Anterior cingulate cortex (tissue), 58 donors: ENCODE data around the gene KIF11.

Source experiments
- DNase-seq, 58 donors: peaks; one replicate each; lab custom pipeline; 2025; lab: John Stamatoyannopoulos, UW

Gene KIF11

DNA sequence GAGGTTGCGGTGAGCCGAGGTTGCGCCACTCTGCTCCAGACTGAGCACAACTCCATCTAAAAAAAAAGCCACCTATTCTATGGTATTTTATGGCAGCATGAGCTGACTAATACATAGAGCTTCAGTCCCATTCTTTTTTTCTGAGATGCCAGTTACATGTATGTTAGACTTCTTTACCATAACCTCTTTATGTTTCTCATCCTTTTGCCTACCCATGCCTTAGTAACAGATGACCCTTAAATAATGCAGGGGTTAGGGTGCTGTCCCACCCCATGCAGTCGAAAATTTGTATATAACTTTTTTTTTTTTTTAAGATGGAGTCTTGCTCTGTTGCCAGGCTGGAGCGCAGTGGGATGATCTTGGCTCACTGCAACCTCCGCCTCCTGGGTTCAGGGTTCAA, 74.1 kb downstream of the KIF11 start:
- DNase-seq, result no peak

GRCh38 chr10:92677708-92678107, 84.8 kb downstream of the KIF11 start:
- no peak for DNase-seq

DNA sequence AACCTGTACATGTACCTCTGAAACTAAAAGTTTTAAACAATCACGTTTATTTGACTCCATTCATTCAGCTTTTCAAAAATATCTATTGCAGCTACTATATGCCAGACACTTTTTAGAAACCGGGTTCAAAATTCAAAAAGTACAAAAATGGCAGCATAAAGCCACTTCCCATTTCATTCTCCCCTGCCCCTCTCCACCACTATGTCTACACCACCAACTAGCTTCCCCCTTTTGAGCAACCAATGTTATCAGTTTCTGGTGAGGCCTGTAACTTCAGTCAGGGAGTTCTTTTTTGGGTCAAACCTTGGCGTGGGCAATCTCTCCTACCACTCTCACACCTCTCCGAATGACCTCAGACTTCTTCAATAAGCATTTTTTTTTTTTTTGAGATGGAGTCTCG, 85.3 kb downstream of the KIF11 start:
- no peak for DNase-seq

GRCh38 chr10:92681306-92681834, 88.4 kb downstream of the KIF11 start:
- no peak for DNase-seq

DNA sequence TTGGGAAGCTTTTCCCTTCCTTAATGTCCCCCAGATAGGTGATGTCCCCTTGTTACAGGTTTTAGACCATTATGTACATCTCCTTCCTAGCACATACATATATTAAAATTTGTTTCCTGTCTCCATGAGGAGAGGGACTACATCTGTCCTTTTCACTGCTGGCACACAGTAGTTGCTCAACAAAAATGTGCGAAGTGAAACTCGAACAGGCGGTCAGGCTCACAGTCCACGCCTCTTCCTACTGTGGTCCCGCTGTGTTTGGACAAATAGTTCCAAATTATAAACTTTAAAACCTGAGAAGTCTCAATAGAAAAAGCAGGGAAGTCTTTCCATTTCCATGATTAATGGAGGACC, 95.6 kb downstream of the KIF11 start:
- no peak for DNase-seq

- DNase-seq, result no peak
Observed at GRCh38 chr10:92688927-92689662, 96.2 kb downstream of the KIF11 start.

DNA sequence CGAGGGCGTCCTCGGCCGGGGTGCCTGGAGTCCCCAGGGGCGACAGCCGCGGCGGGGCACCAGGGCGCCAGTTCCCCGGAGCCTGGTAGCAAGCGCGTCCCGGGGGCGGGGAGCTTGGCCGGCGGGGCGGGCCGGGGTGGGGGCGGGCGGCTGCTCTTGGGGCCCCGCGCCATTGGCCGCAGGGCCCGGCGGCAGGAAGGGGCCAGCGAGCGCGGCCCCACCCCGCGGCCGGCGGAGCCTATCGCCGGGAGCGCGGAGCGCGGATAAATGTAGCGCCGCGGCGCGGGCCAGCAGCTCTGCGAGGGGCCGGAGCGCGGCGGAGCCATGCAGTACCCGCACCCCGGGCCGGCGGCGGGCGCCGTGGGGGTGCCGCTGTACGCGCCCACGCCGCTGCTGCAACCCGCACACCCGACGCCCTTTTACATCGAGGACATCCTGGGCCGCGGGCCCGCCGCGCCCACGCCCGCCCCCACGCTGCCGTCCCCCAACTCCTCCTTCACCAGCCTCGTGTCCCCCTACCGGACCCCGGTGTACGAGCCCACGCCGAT, 96.8 kb downstream of the KIF11 start, which contains the start of gene HHEX:
HHEX (plus strand) TSS at position 293 of the 548 bp plus-strand sequence; CDS start at position 325, 32 bp downstream.
- DNase-seq, result peak in 4 of 58 donors; percentile 9 to 24 (median 16)

GRCh38 chr10:92690211-92690914, 97.4 kb downstream of the KIF11 start:
- DNase-seq, result no peak

DNA sequence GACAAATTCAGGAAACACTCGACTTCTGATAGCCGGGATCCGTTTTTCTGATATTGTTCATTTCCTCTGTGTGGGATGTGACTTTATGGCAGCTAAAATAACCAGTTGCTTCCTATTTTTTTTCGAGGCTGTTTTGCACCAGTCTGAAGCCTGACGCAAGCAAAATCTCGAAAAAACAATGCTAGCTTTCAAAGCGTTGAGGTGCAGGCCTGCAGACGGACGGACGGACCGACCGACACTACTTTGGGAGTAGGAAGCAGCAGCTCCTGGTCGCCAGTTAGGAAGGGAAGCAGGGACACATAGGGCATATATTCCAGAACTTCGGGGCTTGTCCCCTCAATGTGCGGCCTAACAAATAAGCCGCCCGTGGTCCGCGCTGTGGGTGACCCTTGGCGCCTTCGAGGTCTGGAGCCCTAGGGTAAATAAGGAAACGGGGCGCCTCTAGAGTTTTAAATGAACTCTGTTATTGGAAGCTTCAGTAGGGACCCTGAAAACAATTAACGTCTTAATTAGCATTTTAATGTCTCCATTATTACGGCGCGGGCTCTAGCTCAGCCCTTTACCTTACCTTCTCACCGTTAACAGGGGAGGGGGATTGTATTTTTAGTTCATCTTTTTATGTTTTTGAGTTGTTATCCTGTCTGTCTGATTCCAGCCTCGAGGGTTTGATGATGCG, 98.1 kb downstream of the KIF11 start:
- no peak for DNase-seq

GRCh38 chr10:92691591-92692079, 98.7 kb downstream of the KIF11 start:
- peak in 10 of 58 donors; percentile 3 to 32 (median 14) for DNase-seq

GRCh38 chr10:92692080-92692671, 99.2 kb downstream of the KIF11 start:
- DNase-seq, result no peak

- DNase-seq, result no peak
Observed at GRCh38 chr10:92692697-92693533, 100.0 kb downstream of the KIF11 start.

DNA sequence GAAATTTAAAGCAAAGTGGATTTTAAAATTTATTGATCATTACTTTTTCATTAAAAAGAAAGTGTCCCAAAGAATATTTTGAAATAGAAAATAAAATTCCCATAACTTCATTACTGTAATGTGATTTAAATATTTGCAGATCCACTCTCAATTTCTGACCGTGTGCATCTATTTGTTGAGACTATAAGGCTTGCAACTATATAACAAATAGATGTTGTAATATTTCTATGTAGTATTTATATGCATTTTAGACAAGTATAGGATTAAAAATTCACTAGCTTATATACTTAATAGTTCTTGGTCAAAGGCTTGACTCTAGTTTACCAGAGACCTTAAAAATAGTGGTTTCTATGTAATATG, 100.6 kb downstream of the KIF11 start:
- no peak for DNase-seq

DNA sequence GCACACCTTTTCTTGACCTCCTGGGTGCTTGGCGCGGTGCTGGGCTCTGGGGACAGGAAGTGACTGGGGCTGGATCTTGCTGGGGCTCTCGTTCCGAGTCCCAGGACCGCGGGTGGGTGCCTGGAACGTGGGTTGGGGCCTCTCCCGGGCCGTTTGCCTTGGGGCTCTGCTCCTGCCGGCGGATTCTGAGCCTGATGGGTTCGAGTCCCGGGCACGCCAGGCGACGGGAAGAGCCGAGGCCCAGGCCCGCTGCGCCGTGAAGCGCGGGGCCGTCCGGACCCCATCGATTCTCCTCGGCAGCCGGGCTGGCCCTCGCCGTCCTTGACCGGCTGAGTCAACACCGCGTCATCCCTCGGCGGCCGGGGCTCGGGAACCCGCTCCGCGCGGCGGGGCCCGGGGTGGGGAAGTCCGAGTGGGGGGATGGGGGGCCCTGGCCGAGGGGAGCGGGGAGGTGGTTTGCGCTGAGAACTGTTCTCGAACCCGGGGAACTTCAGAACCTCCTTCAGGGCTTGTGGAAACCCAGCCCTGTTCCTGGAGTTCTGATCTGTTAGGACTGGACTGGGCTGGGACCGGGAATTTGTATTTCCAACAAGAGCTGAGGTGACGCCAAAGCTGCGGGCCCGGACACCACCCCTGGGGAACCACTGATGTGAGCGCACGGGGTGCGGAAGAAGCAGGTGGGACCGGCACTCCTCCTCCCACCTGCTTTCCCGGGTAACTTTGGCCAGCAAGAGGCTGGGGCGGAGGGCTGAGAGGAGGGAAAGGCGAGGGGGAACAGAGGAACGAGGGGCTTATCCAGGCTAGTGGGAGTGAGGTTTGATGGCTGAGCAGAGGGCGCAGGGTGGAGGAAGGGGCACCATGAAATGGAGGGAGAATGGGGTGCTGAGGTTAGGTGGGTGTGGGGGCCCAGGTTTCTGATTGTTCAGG, 103.0 kb downstream of the KIF11 start:
- DNase-seq, result no peak

- DNase-seq, result no peak
Observed at GRCh38 chr10:92696606-92697383, 103.9 kb downstream of the KIF11 start.

- DNase-seq, result no peak
Observed at GRCh38 chr10:92697663-92698511, 105.0 kb downstream of the KIF11 start.

DNA sequence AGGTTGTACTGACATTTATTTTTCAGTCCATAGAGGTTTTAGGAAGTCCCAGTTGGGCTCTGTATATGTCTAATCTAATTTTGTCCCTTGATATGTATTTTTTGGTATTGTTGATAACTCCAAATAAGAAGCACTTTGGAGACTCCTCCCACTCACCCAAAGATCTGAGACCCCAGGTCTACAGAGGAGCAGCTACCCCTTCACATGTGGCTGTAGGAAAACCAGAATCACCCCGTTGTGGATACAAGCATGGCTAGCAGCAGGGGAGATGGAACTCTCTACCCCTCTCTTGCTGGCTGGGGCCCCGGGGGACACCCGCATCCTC, 106.2 kb downstream of the KIF11 start:
- no peak for DNase-seq
